AG04450 (cell line): ENCODE results near the gene PPP1R27. TPM values are rescaled to one million over a fixed set of nuclear protein-coding genes. Genes with fewer than 3 reads are reported as not detected.

ENCODE experiments used
- CTCF ChIA-PET: fragments of 300-600, 350-600 bp; formaldehyde crosslinking; extraction: SDS; loops from one replicate; lab custom pipeline; 2022; ENCODE audit warnings: antibody characterized with exemption, inconsistent platforms; lab: Charles Lee
- POLR2A ChIA-PET: fragments of 350-600 bp; formaldehyde crosslinking; extraction: SDS; loops from one replicate; lab custom pipeline; 2021; ENCODE audit warnings: antibody characterized with exemption, inconsistent platforms; lab: Yijun Ruan, JAX
- DNase-seq: peaks from one replicate; pipeline ENCODE4 v3.0.0-alpha.2; 2011; ENCODE audit warnings: low read depth, low spot score
- H3K27ac ChIP-seq: one replicate; pipeline ENCODE4 v1.5.1; 2012; ENCODE audit warnings: low read depth, low read length, control low read depth
- H3K27me3 ChIP-seq: one replicate; pipeline ENCODE4 v1.6.0; 2012; ENCODE audit warnings: low read length; ENCODE audit not compliant: control insufficient read depth, insufficient read depth
- H3K4me3 ChIP-seq: 2 replicates; pipeline ENCODE4 v1.5.1; 2011; ENCODE audit warnings: mild to moderate bottlenecking, low read depth, low read length, control low read depth
- H3K9me3 ChIP-seq: 2 replicates; pipeline ENCODE4 v1.5.1; 2012; ENCODE audit warnings: low read length; ENCODE audit not compliant: control insufficient read depth, insufficient read depth
- CTCF ChIP-seq: IDR thresholded peaks from 2 replicates; pipeline ENCODE4 v1.5.1; 2011; ENCODE audit warnings: low read depth, low read length, control low read depth, inconsistent platforms
- polyA plus RNA-seq: library from polyadenylated mRNA; depleted of rRNA; stranded (reverse); fragments of >200 nt; gene quantifications from 2 replicates; pipeline ENCODE4 v1.2.3, GENCODE V29; 2011

PPP1R27 gene
- polyA plus RNA-seq, 1 experiment = not detected

- ChIA-PET POLR2A (interaction anchor here (1.0 kb wide), 1 partner anchor 172 kb away, joined by 3 read pairs; the partner anchor contains the start of genes ARL16 and HGS), CTCF (no interaction called here)
- Histone ChIP-seq H3K9me3 (no peaks in the 10 kb centered on the region; the same call in 1 of the 2 replicates), H3K4me3 (no peak overlapping the region), H3K27me3 (no peaks in the 10 kb centered on the region), H3K27ac (no peak overlapping the region)
- no peak for TF ChIP-seq CTCF
- no peak for DNase-seq
These were observed 20.3 kb upstream of the PPP1R27 start for GRCh38 chr17:81854974-81855774.

- DNase-seq = no peak
- no peaks in the 10 kb centered on the region; the same call in 1 of the 2 replicates for H3K9me3 ChIP-seq
- H3K27me3 ChIP-seq = no peaks in the 10 kb centered on the region
- ChIA-PET POLR2A (interaction anchor here (0.5 to 1.9 kb wide), 2 partner anchors 9 to 113 kb away, joined by 5 read pairs; partner anchors contain the start of gene P4HB), CTCF (no interaction called here)
- no peak for TF ChIP-seq CTCF
- H3K27ac ChIP-seq = no peak overlapping the region
- H3K4me3 ChIP-seq = no peak overlapping the region
These were observed 17.4 kb upstream of the PPP1R27 start for GRCh38 chr17:81852237-81852636.

GRCh38 chr17:81851423-81851822, 16.6 kb upstream of the PPP1R27 start:
- no peaks in the 10 kb centered on the region for H3K27me3 ChIP-seq
- H3K4me3 ChIP-seq = no peak overlapping the region
- DNase-seq = no peak
- no peak for TF ChIP-seq CTCF
- H3K27ac ChIP-seq = no peak overlapping the region
- ChIA-PET CTCF (no interaction called here), POLR2A (interaction anchor here (0.6 to 1.9 kb wide), 2 partner anchors 9 to 24 kb away, joined by 5 to 9 read pairs; partner anchors contain the start of gene P4HB)
- no peaks in the 10 kb centered on the region; the same call in 1 of the 2 replicates for H3K9me3 ChIP-seq

- no peak for TF ChIP-seq CTCF
- H3K9me3 ChIP-seq = no peaks in the 10 kb centered on the region; the same call in 1 of the 2 replicates
- DNase-seq = no peak
- no peak overlapping the region for H3K4me3 ChIP-seq
- H3K27me3 ChIP-seq = no peaks in the 10 kb centered on the region
- CTCF ChIA-PET = no interaction called here
- POLR2A ChIA-PET = interaction anchor here (1.0 kb wide), 1 partner anchor 11 kb away, joined by 4 read pairs; the partner anchor contains the start of gene P4HB
- H3K27ac ChIP-seq = no peak overlapping the region
These were observed 14.6 kb upstream of the PPP1R27 start for GRCh38 chr17:81849457-81849856.
